AG10803 (cell line): Measurements from ENCODE around the gene ATG10.
"Not testable (repeated sequence)": the region's sequence is repeated elsewhere in the genome, so short reads cannot be mapped to it uniquely, and the experiment has no call there.

Experiments
- DNase-seq: peaks from one replicate; pipeline ENCODE4 v3.0.0; 2010; ENCODE audit warnings: low read depth
- H3K4me3 ChIP-seq: 2 replicates; pipeline ENCODE4 v1.5.1; 2011; ENCODE audit warnings: mild to moderate bottlenecking, low read length, control low read depth
- TF ChIP-seq, protein P1 (sequence below): conservative IDR thresholded peaks from 2 replicates; pipeline ENCODE4 v1.5.1; 2011; ENCODE audit warnings: mild to moderate bottlenecking, low read length, control low read depth, inconsistent platforms

ATG10 gene

GRCh38 chr5:81986126-81986525 is 14.3 kb downstream of the ATG10 start:
- H3K4me3 ChIP-seq = no peak overlapping the region
- TF ChIP-seq, protein P1, sequence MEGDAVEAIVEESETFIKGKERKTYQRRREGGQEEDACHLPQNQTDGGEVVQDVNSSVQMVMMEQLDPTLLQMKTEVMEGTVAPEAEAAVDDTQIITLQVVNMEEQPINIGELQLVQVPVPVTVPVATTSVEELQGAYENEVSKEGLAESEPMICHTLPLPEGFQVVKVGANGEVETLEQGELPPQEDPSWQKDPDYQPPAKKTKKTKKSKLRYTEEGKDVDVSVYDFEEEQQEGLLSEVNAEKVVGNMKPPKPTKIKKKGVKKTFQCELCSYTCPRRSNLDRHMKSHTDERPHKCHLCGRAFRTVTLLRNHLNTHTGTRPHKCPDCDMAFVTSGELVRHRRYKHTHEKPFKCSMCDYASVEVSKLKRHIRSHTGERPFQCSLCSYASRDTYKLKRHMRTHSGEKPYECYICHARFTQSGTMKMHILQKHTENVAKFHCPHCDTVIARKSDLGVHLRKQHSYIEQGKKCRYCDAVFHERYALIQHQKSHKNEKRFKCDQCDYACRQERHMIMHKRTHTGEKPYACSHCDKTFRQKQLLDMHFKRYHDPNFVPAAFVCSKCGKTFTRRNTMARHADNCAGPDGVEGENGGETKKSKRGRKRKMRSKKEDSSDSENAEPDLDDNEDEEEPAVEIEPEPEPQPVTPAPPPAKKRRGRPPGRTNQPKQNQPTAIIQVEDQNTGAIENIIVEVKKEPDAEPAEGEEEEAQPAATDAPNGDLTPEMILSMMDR = no peak
- no peak for DNase-seq

DNA sequence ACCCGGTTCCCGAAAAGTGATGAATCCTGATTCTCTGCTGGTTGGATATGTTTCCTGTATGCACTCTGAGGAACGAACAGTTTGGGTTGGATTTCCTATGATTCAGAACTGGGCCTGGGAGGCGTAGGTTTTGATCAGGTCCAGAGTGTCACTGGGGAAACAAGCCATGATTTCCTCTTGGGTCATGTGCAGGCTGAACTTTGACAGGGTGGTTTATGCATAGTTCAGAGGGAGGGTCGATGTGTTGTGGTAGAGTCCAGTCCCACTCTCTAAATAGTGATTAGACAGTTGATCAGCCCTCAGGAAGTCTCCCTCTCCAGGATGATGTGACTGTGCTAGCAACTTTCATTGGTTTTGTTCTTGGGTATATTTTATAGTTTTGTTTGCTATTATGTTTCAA is 17.4 kb downstream of the ATG10 start:
- DNase-seq = no peak
- H3K4me3 ChIP-seq = no peak overlapping the region

DNA sequence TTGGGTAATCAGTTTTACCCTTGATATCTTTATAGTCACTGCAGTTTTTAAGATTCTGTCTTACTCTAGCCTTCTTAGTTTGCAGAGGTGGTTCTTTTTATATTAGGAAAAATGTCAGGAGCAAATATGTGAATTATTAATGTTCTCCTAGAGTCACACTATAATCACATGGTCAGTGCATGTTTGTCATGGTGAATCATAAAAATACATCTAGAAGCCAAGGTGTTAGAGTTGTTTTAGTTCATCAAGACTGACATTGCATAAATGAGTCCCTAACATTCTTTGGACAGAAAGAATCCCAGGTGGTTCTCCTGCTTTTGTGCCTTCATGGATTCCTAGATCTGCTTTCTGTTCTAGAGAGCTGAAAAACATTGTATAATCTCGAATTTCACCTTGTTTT is 22.9 kb downstream of the ATG10 start:
- no peak for DNase-seq
- no peak overlapping the region for H3K4me3 ChIP-seq
- TF ChIP-seq, protein P1 = no peak

More for the DNA sequence above, 17.4 kb downstream of the ATG10 start:
- TF ChIP-seq, protein P1 = no peak

GRCh38 chr5:81995407-81995806 is 23.6 kb downstream of the ATG10 start:
- no peak overlapping the region for H3K4me3 ChIP-seq
- no peak for DNase-seq
- TF ChIP-seq, protein P1 = no peak

DNA sequence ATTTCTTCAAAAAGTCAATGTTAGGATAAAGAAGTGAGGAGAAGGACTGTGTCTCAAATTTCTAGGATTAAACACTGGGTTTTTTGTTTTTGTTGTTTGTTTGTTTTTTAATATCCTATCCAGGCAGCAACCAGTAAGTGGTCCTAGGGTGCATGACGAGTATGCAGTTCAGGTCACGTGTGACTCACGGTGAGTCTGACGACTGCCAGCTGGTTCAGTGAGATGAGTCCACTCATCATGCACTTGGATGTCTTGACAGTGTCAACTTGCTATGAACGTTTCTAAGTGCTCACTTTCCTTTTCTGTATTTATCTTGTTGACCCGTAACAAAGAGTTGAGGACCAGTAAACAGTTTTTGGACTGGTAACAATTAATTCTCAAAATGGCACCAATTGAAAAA is 32.7 kb downstream of the ATG10 start:
- no peak overlapping the region for H3K4me3 ChIP-seq
- TF ChIP-seq, protein P1 = no peak
- no peak for DNase-seq

DNA sequence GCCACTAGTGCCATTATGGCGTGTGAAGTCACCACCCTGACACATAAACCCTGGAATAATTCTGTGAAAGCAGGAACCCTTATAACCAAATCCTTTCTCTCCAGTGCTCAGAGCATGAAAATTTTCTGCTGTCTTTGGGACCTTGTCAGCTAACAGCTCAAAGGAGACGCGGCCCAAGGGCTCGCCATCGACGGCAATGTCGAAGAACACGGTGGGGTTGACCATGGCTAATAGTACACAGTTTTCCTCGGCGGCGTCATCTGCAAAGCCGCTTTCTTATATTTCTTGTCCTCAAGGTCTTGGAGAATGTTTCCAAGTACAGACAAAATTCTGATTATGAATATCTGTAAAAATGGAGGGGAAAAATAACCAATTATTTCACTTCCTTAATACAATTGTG is 38.0 kb downstream of the ATG10 start:
- H3K4me3 ChIP-seq, DNase-seq: not testable (repeated sequence)

DNA sequence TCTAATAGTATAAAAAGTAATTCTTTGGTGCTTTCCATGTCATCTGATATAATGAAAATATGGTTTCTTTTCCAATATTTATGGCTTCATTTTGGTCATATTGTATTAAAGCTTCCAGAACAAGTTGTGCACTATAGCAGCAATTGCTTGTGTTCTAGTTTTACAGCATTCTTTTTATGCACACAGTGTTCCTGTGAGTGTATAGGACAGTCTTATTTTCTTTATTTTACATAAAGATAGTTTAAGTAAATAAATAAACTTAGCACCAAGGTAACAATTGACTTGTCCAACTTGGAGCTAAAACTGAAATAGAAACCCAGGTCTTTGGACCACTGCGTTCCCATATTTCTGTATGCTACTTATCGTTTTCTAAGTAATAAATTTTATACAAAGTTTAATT is 38.9 kb downstream of the ATG10 start:
- no peak overlapping the region for H3K4me3 ChIP-seq
- TF ChIP-seq, protein P1 = no peak
- no peak for DNase-seq

- DNase-seq = peak; percentile 68
- TF ChIP-seq, protein P1 = no peak
- H3K4me3 ChIP-seq = no peak overlapping the region
Measured at GRCh38 chr5:82011761-82012160, 39.9 kb downstream of the ATG10 start.

GRCh38 chr5:82014644-82015043 is 42.8 kb downstream of the ATG10 start:
- DNase-seq, H3K4me3 ChIP-seq: not testable (repeated sequence)
